HG02981 (cell line): ENCODE results near the gene IFIT2.
A peak's percentile ranks its signal among the peaks of the same experiment; 100 is the strongest.
"Not testable (repeated sequence)": the region's sequence is repeated elsewhere in the genome, so short reads cannot be mapped to it uniquely, and the experiment has no call there.

Source experiments
- ATAC-seq: cut with Tn5 transposase; IDR thresholded peaks from one replicate; pipeline ENCODE4 v1.9.1; 2021; ENCODE audit warnings: mild to moderate bottlenecking, moderate library complexity; ENCODE audit not compliant: unreplicated experiment

The IFIT2 gene, protein sequence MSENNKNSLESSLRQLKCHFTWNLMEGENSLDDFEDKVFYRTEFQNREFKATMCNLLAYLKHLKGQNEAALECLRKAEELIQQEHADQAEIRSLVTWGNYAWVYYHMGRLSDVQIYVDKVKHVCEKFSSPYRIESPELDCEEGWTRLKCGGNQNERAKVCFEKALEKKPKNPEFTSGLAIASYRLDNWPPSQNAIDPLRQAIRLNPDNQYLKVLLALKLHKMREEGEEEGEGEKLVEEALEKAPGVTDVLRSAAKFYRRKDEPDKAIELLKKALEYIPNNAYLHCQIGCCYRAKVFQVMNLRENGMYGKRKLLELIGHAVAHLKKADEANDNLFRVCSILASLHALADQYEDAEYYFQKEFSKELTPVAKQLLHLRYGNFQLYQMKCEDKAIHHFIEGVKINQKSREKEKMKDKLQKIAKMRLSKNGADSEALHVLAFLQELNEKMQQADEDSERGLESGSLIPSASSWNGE

DNA sequence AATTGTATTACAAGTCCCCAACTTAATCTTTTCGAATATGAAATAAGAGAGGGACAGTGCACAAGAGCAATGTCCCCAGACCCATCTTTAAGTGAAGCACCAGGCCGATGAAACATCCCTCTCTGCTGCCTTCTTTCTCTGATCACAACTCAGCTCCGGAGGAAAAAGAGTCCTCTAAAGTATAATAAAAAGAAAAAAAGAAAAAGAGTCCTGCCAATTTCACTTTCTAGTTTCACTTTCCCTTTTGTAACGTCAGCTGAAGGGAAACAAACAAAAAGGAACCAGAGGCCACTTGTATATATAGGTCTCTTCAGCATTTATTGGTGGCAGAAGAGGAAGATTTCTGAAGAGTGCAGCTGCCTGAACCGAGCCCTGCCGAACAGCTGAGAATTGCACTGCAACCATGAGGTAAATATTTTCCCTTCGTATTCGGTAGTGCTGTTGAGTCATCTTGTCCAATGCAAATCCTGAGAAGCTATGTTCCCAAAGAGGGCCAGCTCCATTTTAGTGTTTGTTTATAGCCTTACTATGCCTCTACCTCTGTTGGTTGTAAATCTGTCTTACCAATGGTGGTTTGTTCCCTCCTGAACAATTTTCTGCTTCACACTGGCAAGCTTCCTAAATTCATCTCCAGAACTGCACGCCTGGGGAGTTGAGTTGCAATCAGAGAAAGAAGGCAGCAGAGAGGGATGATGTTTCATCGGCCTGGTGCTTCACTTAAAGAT is at the start of gene IFIT2:
IFIT2 (plus strand) TSS at position 326 of the 725 bp plus-strand sequence; CDS start at position 404, 78 bp downstream.
- peak; percentile 73 for ATAC-seq

DNA sequence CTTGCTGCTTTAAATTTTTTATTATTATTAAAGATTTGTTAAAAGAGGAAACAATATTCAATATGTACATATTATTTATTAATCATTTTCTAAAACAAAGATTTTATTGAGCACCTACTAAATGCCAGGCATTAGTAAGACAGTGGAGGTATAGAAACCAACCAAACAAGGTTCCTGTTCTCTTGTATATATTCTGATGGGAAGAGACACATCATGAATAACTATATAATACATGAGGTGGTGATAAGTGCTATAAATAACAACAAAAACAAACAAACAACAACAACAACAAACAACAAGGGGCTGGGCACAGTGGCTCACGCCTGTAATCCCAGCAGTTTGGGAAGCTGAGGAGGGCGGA is 49.6 kb upstream of the IFIT2 start:
- no peak for ATAC-seq

DNA sequence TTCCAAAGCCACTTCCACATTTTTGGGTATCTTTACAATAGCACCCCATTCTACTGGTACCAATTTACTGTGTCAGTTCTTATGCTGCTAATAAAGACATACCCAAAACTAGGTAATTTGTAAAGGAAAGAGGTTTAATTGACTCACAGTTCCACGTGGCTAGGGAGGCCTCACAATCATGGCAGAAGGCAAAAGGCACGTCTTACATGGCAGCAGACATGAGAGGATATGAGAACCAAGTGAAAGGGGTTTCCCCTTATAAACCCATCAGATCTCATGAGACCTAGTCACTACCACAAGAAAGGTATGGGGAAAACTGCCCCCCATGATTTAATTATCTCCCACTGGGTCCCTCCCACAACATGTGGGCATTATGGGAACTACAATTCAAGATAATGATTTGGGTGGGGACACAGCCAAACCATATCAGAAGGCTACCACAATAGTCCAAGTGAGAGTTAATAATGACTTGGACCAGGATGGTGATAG is 46.7 kb upstream of the IFIT2 start:
- not testable (repeated sequence) for ATAC-seq

DNA sequence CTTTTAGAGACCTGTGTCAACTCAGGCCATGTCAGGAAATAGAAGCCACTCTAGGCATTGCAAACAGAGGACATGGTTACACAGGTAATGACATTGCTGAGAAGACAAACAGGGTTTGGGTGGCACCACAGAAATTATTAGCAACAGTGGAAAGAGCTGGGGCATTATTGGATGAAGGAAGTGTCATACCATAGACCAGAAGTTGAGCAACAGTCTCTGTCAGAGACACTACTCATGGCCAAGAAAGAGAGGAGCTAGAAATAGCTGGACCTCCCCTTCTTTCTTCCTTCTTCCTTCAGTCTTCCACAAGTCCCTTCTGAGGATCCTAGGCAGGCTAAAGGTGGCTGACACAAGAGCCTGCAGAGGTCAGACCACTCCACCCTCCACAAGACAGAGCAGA is 46.1 kb upstream of the IFIT2 start:
- no peak for ATAC-seq

DNA sequence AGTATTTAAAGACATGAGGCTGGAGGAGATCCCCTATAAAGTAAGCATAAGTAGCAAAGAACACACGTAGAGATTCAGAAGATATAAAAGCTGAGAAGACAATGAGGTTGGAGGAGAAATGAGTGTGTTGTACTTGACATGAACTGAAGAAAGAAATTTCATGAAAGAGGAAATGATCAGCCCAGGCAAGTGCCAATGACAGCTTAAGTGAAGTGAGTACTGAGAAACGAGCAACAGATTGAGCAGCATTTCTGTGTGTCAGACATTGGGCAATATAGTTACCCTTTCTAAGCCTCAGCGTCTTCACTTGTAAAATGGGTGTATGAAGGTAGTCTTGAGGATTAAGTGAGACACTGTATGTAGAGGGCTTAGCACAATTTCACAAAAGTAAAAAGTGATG is 45.5 kb upstream of the IFIT2 start:
- ATAC-seq = no peak

DNA sequence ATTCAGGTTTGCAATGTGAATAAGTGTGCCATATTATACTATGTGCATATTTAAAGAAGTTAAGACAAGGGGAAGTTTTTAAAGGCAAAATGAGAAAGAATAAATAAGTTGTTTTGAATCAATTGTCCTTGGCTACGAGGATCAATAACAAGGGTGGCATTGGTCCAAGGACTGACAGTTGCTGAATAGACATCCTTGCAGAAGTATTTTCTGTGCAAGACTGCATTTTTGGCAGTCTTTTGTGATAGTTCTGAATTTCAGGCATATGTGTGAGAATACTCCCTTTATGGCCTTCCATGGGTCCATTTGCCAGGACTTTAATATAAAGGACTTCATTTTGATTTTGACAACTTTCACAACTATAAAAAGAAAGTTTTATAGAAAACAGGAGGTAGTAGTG is 44.9 kb upstream of the IFIT2 start:
- ATAC-seq = no peak

DNA sequence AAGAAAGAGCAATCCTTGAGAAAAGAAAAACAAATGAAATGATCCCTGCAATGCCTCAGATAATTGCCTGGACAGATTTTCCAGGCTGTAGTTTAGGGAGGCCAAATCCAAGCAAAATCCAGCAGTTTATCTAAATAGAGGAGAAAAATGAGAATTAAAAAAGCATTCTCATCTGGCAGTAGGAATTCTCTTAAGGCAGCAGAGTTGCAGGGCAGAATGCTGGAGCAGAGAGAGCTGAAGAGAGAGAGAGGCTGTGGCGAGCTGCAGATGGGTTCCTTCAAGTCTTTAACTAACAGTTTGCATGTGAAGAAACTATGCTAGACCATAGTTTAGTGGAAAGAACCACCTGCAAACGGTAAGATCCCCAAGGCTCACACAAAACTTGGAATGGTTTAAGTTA is 44.3 kb upstream of the IFIT2 start:
- no peak for ATAC-seq

DNA sequence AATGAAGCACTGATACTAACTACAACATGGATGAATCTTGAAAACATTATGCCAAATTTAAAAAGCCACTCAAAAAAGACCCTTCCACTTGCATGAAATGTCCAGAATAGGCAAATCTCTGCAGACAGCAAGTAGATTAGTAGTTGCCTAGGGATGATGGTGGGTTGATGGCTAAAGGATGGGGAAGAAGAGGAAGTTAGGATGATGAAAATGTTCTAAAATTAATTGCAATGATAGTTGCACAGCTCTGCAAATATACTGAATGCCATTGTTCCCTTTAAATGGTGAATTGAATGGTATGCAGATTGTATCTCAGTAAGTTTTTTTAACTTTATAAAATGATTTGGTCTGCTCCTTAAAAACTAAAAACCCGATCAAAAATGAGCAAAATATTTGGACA is 43.0 kb upstream of the IFIT2 start:
- ATAC-seq = no peak

DNA sequence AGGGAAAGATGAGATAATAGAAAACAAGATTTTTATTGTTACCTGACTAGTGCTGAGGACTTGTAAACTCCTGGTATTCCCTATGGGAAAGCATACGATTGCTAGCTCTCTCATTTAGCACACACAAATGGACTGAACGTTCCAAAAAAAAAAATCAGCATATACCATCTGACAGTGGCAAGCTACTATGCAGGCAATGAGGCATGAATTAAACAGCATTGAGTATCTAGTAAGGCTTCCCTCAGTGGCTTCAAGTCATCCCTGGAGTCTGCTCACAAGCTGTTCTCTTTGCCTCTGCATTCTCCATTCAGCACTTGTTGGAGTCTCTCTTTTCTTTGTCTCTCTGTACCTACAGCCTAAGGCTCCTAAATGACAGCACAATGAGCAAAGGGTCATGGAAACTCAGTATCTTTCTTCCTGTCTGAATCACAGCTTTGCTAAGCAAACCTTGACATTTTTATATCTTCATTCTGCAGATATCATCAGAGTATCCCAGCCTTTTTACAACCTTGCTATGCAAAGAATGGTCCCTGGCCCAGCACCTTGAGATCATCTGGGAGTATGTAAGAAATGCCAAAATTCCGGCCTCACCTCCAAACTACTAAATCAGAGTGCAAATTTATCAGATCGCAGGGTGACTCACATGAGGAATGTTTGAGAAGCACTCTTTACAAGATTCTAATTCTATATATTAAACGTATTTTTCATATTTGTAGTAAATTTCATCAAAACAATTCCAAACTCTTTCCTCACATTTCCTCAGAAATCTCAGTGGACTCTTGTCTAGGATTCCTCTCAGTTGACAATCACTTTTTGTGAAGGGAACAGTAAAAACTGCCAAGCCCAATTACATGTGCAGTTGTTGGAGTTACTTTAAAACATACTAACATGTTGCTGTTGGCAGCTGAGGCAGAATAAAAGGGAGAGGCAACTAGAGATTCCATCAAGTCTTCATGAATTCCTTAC is 39.5 kb upstream of the IFIT2 start:
- ATAC-seq = no peak

DNA sequence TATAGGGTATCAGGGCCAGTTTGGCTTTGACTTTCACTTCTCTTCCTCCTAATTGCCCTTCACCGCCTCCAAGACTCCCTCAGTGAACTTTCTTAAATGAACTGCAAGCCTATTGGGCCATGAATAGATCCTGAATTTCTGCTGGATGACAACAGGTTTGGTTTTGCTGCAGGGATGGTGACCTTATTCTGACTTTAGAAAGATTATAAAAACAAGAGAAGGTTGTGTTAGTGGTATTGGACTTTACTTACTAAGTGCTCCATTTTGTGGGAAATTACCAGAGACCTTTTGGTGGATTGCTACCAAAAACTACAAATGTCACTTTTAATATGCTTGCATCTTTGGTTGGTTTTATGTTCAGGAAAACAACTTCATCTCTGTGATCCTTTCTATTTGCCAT is 38.8 kb upstream of the IFIT2 start:
- no peak for ATAC-seq

DNA sequence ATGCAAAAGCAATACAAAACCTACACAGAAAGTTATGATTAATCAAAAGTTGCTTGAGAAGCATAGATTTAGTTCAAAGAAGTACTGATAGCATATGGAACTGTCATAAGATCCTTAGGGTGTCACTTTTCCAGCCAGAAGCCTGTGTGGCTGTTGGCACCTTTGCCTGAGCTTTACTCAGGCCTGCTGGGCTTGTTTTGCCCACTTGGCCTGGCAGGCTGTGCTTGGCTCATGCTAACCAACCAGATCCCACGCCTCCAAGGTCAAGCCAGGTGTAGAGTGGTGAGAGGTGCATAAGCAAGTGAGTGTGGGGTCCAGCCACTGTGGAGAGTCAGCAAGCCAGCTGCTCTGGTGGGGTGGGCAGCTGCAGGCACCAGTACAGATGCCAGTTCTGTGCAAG is 38.3 kb upstream of the IFIT2 start:
- no peak for ATAC-seq

DNA sequence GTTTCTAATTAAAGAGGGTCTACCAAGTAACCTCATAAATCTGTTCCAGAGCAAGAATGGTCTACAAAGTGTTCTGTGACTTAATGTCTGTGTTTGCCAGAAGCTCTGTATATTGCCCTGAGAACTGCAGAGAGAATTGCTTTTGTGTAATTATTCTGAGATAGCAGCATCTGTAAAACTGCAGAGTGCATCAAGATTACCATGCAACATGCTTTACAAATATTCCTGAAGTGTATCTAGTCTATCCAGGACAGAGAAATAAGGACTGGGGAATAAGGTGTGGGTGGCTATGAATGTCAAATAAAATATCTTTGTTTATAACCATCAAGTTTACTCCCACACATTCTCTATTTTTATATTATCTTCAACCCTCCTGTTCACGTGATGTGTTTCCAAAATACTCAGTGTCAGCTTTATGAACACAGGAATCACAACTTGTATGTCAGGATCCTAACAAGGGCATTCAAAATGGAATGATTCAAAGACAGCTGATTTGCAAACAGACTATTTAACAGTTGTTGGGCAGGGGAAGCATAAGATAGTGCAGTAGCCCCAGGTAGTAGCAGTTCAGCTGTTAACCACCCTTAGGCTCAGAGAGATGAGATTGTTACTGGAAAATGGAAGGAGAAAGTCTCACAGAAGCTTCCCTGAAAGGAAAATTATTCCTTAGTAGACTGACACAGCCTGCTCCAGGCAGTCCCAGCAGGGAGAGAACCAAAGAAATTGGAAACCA is 35.0 kb upstream of the IFIT2 start:
- no peak for ATAC-seq

DNA sequence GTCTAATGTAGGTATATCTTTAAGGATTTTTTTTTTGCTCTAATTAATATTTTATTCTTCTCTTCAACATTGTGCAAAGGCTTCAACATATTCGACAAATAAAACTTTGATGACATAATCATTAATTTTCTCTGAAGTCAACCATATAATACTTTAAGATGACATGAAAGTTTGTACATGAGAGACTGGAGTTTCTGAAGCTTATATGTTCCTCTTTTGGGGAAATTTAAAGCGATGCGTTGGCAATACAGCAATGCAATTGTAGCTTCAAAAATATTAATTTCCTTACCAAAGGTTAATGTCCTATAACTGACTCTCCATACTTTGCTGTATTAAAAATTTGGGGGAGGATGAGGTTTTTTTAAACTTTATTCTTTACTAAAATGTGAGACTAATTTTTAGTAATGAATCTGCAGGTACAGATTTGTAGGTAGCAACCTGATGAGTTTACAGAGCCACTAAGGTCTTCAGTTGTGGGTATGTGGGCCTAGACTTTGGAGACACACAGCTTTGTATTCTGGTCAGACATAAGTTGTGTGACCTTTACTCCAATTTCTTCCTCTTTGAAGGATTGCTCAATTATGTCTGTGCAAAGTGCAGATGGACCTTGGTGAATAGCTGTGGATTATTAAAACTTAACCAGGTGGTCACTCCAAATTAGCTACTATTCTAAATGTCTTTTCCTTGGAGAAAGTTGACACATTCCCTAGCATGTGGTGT is 32.3 kb upstream of the IFIT2 start:
- ATAC-seq = no peak

DNA sequence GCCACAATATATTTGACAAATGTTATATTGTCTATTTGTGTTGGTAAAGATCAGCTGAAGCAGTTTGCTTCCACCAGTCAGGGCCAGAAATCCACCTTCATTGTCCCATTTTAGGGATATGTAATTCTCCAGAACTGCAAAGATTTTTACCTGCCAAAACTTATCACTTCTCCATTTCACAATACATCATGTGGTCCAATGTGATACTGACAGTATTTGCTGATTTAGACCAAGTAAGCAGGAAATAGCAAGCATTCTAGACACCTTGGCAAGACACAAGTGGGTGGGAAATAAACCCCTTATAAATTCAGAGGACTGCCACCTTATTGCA is 31.7 kb upstream of the IFIT2 start:
- ATAC-seq = no peak

DNA sequence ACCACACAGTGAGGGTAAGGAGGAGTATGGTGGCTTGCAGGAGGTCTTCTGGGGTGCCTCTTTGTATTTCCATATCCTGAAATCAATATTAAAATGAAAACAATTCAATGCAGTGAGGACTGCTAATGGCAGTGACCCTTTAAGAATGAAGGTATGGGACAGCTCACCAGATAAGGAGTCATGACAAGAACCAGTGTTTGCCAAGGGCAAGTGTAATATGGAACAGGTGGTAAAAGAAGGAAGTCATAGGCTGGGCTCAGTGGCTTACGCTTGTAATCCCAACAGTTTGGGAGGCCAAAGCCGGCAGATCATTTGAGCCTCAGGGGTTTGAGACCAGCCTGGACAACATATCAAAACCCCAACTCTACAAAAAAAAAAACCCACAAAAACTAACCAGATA is 30.3 kb upstream of the IFIT2 start:
- no peak for ATAC-seq

DNA sequence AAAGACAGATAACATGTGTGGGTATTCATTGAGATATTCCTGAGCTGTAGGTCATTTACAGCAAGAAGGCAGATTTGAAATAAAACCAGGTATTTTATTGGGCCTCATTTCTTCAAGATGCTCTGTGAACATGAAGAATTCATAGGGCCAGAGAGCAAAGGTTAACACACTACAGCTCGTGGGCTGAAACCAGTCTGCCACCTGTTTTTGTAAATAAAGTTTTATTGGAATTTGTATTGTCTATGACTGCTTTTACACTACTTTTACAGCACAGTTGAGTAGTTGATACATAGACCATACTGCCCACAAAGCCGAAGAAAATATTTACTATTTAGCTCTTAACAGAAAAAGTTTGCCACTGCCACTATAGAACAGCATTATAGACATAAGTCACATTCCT is 28.2 kb upstream of the IFIT2 start:
- ATAC-seq = no peak

DNA sequence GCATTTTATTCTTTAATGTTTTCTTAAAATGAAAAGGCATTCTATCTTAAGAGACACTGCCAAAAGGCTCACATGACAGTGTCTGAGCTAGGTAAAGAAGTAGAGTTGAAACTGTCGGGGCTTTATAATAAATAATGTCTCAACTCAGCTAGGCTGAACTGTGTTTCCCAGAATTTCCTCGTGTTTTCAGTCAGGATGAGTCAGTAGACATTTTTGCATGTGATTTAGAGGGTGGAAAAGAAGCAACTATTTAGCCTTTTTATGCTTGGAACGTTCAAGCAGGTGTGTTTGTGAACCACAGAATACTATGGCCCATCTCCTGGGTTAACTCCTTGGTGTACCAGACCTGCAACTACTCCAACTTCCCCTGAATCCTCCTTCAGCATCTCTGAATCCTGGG is 26.9 kb upstream of the IFIT2 start:
- ATAC-seq = no peak

DNA sequence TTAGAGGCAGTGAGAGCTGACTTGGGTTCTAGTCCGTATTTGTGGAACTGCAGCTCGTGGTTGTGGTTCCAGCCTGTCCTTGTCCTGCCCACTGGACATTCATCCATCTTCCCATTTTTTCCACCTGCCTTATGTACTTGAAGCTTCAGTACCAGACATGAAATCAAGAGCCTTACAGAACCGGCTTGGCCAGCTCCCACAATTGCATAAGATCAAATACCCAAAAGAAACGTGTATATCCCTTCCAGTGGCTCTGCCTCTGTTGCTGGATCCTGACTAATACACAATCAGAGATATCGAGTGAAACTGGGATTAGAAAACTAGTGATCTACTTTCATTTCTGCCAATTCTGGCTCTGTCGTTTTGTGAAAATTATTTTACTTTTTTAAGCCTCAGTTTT is 26.5 kb upstream of the IFIT2 start:
- ATAC-seq = no peak

DNA sequence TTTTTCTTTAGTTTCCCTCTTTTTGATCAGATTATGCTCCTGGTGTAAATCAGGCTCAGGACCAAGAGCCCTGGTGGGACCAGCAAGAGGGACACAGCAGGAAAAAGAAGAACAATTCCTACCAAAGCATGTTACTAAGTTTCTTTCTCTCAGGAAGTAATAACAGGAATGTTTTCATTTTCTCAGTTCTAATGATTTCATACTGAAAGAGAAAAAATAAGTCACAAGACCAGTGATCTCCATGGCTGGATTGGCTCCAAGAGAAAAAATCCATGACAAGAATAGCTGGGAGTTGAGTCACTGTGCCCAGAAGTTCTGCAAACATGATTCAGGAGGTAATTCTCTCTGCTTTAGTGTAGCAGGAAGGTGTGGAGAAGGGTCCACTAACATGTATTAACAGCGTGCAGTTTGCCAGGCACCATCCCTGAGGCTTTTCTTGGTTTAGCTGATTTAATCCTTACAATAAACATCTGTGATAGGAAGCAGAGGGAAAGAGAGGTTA is 23.8 kb upstream of the IFIT2 start:
- ATAC-seq = no peak
